Upper lobe of right lung (tissue), 1 donor: ENCODE measurements around the gene ZMAT5. TPM values are rescaled to one million over a fixed set of nuclear protein-coding genes. Genes with fewer than 3 reads are reported as not detected.

Experiments
- ATAC-seq: fragments of 200-7000 bp; cut with Tn5 transposase; one replicate; pipeline ENCODE4 v1.9.1; 2020; ENCODE audit warnings: mild to moderate bottlenecking, moderate library complexity
- DNase-seq: peaks from one replicate; pipeline ENCODE4 v3.0.0-alpha.2; 2020
- H3K27ac ChIP-seq: fragments of 200-600 bp; one replicate; pipeline ENCODE4 v1.8.0; 2022
- H3K27me3 ChIP-seq: fragments of 200-600 bp; one replicate; pipeline ENCODE4 v1.8.0; 2022; ENCODE audit warnings: mild to moderate bottlenecking
- H3K36me3 ChIP-seq: fragments of 200-600 bp; one replicate; pipeline ENCODE4 v1.8.0; 2022
- H3K4me1 ChIP-seq: fragments of 200-600 bp; one replicate; pipeline ENCODE4 v1.8.0; 2022
- H3K4me3 ChIP-seq: fragments of 200-600 bp; one replicate; pipeline ENCODE4 v1.8.0; 2022; ENCODE audit warnings: mild to moderate bottlenecking
- H3K9me3 ChIP-seq: fragments of 200-600 bp; one replicate; pipeline ENCODE4 v1.8.0; 2022
- CTCF ChIP-seq: fragments of 200-600 bp; IDR thresholded peaks from one replicate; pipeline ENCODE4 v1.8.0; 2022; ENCODE audit warnings: antibody characterized with exemption
- intact Hi-C: fragments of 100-400 bp; cut with DNase I; formaldehyde crosslinking; loops from one replicate; pipeline ENCODE4 v1.11.0; 2022
- total RNA-seq: library from RNA; stranded (reverse); fragmentation: NEBNext Ultra II Directional; extraction: Animal tissue kit (Norgen Biotek cat#: 25700); gene quantifications from one replicate; pipeline ENCODE4 v1.2.1, GENCODE V29; 2021
- donor health status: DM: no; HTN: yes; CAD: no; lungs with severe emphysema.

The ZMAT5 gene
- total RNA-seq, 1 donor from 2014 or later = 16.8 TPM

DNA sequence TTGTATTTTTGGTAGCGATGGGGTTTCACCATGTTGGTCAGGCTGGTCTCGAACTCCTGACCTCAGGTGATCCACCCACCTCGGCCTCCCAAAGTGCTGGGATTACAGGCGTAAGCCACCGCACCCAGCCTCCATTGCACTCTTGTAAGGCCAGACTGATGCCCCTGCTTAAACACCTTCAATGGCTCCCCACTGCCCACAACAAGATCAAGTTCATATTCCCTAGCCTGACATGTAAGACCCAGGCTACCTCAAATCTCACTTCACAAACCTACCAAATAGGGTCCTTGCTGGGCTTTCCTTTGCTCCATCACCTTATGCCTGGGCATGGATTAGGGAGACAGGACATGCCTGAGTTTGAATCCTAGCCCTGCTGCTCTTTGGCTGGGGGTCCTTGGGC is 13.4 kb upstream of the ZMAT5 start:
- no peak for TF ChIP-seq CTCF
- no peaks in the 10 kb centered on the region for H3K27me3 ChIP-seq
- no peak for ATAC-seq
- H3K36me3 ChIP-seq = no peaks in the 10 kb centered on the region
- no peak for DNase-seq
- intact Hi-C loops = no loop called here
- no peaks in the 10 kb centered on the region for H3K9me3 ChIP-seq
- H3K4me3 ChIP-seq = no peak overlapping the region
- no peak overlapping the region for H3K27ac ChIP-seq
- H3K4me1 ChIP-seq = peaks cover 25% of the 10 kb centered on the region

DNA sequence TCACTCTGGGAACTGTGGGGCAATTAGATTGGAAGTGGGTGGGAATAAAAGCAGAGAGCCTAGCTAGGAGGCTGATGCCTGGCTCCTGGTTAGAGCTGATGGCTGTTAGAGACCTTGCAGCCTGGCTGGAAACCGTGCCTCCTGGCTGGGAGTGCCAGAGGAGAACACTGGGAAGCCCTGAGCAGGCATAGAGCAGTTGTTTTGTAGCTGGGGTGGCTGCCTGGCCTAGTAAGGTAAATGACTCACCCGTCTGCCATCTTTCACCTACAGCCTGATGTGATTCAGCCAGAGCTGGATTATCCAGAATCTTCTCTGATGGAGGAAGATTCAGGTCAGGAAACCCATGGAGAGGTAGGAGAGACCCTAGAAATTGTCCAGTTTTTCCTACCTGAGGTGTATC is 6.4 kb upstream of the ZMAT5 start:
- Histone ChIP-seq H3K27me3 (no peaks in the 10 kb centered on the region), H3K27ac (no peak overlapping the region), H3K36me3 (peaks cover 22% of the 10 kb centered on the region), H3K4me1 (peaks cover 12% of the 10 kb centered on the region), H3K4me3 (no peak overlapping the region), H3K9me3 (no peaks in the 10 kb centered on the region)
- DNase-seq (no peak), ATAC-seq (no peak)
- TF ChIP-seq CTCF = no peak
- intact Hi-C loops = no loop called here

DNA sequence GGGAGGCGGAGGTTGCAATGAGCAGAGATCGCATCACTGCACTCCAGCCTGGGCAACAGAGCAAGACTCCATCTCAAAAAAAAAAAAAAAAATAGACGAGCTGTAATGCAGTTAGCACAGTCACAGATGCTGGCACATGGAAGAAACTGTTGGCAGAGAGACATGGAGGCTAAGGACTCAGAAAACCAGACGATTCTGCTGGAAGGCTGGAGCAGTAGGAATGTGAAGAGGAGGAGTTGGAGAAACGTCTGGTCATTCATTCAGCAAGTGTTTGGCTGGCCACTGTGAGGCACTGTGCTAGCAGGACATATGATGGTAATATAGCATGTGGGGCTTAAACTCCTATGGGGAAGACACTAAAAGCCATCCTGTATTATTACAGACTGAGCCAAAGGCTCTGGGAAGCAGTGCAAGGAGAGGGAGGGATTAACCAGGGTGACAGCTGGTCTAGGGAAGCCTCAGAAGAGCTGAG is 5.4 kb upstream of the ZMAT5 start:
- peaks cover 17% of the 10 kb centered on the region for H3K4me1 ChIP-seq
- H3K4me3 ChIP-seq = no peak overlapping the region
- no peak overlapping the region for H3K27ac ChIP-seq
- intact Hi-C loops = no loop called here
- TF ChIP-seq CTCF = peak; percentile 37
- no peaks in the 10 kb centered on the region for H3K9me3 ChIP-seq
- ATAC-seq (peak; percentile 60), DNase-seq (no peak)
- no peaks in the 10 kb centered on the region for H3K27me3 ChIP-seq
- H3K36me3 ChIP-seq = peaks cover 22% of the 10 kb centered on the region

GRCh38 chr22:29769723-29770321 is 3.0 kb upstream of the ZMAT5 start:
- DNase-seq (no peak), ATAC-seq (no peak)
- Histone ChIP-seq H3K9me3 (no peaks in the 10 kb centered on the region), H3K4me1 (peaks cover 24% of the 10 kb centered on the region), H3K36me3 (peaks cover 22% of the 10 kb centered on the region), H3K27me3 (no peaks in the 10 kb centered on the region), H3K27ac (no peak overlapping the region), H3K4me3 (no peak overlapping the region)
- intact Hi-C loops = no loop called here
- no peak for TF ChIP-seq CTCF

GRCh38 chr22:29768052-29768693 is 1.4 kb upstream of the ZMAT5 start:
- DNase-seq = no peak
- no peak for TF ChIP-seq CTCF
- intact Hi-C loops = no loop called here
- Histone ChIP-seq H3K4me1 (peaks cover 24% of the 10 kb centered on the region), H3K36me3 (peaks cover 22% of the 10 kb centered on the region), H3K27me3 (no peaks in the 10 kb centered on the region), H3K9me3 (no peaks in the 10 kb centered on the region), H3K4me3 (peak overlapping the region; percentile 100), H3K27ac (peak overlapping the region; percentile 91)
- no peak for ATAC-seq
